Mucosa of stomach (tissue), 1 donor: ENCODE results near the gene C4B.

Experiments
- H3K27me3 ChIP-seq: one replicate; pipeline ENCODE4 v1.7.0; 2013; ENCODE audit warnings: mild to moderate bottlenecking, low read length; ENCODE audit not compliant: control insufficient read depth, insufficient read depth
- H3K36me3 ChIP-seq: one replicate; pipeline ENCODE4 v1.7.0; 2013; ENCODE audit warnings: low read length; ENCODE audit not compliant: control insufficient read depth, insufficient read depth
- H3K4me1 ChIP-seq: one replicate; pipeline ENCODE4 v1.7.0; 2013; ENCODE audit warnings: mild to moderate bottlenecking, low read length; ENCODE audit not compliant: control insufficient read depth, insufficient read depth
- H3K4me3 ChIP-seq: one replicate; pipeline ENCODE4 v1.7.0; 2013; ENCODE audit warnings: low read length
- H3K9ac ChIP-seq: one replicate; pipeline ENCODE4 v1.7.0; 2013; ENCODE audit warnings: mild to moderate bottlenecking, low read length, moderate library complexity
- H3K9me3 ChIP-seq: one replicate; pipeline ENCODE4 v1.7.0; 2013; ENCODE audit warnings: mild to moderate bottlenecking, low read length, moderate library complexity; ENCODE audit not compliant: control insufficient read depth
- donor health status: Pancreatic carcinoma.

The C4B gene

DNA sequence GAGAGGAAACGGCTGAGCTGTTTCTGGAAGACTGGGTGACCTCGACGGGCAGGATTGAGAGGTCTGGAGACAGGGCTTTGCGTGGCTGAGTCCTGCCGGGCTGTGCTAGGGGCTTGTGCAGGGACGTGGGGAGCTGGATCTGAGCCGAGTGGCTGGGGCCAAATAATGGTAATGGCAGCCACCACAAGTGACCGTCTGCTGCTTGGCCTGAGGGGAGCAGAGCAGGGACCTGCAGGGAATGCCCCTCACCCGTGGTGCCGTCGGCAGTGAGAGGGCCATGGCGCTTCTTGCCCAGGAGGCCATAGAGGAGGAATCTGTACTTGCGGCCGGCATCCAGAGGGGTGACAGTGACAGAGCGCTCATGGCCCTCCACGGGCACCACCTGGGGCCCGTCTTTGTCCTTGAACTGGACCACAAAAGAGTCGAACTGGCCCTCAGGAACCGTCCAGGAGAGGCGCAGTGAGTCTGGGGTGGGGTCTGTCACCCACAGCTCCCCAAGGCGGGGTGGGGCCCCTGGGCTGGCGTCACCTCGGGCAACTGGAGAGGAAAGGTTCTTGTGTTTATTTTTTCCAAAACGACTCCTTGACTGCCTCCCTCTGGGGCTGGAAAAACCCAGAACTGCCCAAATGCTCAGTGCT is 55.4 kb downstream of the C4B start:
- H3K4me1 ChIP-seq = no peaks in the 10 kb centered on the region
- H3K9me3 ChIP-seq = no peaks in the 10 kb centered on the region
- H3K9ac ChIP-seq = no peak overlapping the region
- no peak overlapping the region for H3K4me3 ChIP-seq
- no peaks in the 10 kb centered on the region for H3K27me3 ChIP-seq
- H3K36me3 ChIP-seq = no peaks in the 10 kb centered on the region

GRCh38 chr6:32070814-32071543 is 56.4 kb downstream of the C4B start:
- Histone ChIP-seq H3K9me3 (no peaks in the 10 kb centered on the region), H3K4me3 (no peak overlapping the region), H3K36me3 (no peaks in the 10 kb centered on the region), H3K9ac (no peak overlapping the region), H3K27me3 (no peaks in the 10 kb centered on the region), H3K4me1 (no peaks in the 10 kb centered on the region)

DNA sequence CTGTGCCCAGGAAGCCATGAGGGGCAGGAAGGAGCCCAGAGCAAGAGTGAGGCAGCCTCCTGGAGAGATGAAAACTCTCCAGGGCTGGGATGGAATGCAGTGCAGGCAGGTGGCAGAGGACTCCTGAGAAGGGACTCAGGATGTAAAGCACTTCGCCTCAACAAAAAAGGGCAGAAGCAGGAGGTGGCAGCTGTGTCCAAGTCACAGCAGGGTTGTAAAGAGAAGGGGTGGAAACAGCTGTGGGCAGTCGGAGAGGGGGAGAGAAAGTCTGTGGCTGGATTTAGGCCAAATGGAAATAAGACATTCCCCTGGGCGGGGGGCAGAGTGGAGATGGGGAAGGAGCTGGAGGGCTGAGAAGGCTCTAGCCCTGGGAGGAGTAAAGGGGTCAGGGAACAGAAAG is 58.5 kb downstream of the C4B start:
- Histone ChIP-seq H3K9ac (no peak overlapping the region), H3K4me3 (no peak overlapping the region), H3K36me3 (no peaks in the 10 kb centered on the region)

GRCh38 chr6:32073613-32074012 is 59.0 kb downstream of the C4B start:
- Histone ChIP-seq H3K9ac (no peak overlapping the region), H3K4me3 (no peak overlapping the region), H3K36me3 (no peaks in the 10 kb centered on the region), H3K9me3 (no peaks in the 10 kb centered on the region), H3K4me1 (no peaks in the 10 kb centered on the region), H3K27me3 (no peaks in the 10 kb centered on the region)

More for the DNA sequence above, 58.5 kb downstream of the C4B start:
- no peaks in the 10 kb centered on the region for H3K4me1 ChIP-seq
- H3K9me3 ChIP-seq = no peaks in the 10 kb centered on the region
- H3K27me3 ChIP-seq = no peaks in the 10 kb centered on the region

DNA sequence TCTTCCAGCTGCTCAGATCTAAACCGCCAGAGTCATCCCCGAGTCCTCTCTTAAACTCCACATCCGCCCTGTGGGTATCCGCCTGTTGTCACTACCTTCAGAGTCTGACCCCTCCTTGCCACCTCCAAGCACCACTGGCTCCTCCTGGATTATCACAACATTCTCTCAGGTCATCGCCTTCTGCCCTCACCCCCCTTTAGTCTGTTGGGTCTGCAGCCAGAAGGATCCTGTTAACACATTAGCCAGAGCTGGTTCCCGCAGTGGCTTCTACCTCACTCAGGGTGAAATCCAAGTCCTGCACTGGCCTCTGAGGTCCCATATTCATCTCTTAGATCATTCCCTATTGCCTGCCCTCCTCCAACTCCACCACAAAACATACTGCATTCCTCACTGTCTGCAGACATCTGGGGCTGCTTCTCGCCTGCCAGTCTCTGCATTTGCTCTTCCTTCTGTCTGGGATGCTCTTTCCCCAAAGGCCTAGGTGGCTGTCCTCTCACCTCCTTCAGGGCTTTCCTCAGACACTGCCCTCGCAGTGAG is 60.5 kb downstream of the C4B start:
- Histone ChIP-seq H3K36me3 (no peaks in the 10 kb centered on the region), H3K9ac (no peak overlapping the region), H3K4me1 (no peaks in the 10 kb centered on the region), H3K27me3 (no peaks in the 10 kb centered on the region), H3K9me3 (no peaks in the 10 kb centered on the region), H3K4me3 (no peak overlapping the region)

GRCh38 chr6:32075781-32076180 is 61.2 kb downstream of the C4B start:
- H3K36me3 ChIP-seq = no peaks in the 10 kb centered on the region

DNA sequence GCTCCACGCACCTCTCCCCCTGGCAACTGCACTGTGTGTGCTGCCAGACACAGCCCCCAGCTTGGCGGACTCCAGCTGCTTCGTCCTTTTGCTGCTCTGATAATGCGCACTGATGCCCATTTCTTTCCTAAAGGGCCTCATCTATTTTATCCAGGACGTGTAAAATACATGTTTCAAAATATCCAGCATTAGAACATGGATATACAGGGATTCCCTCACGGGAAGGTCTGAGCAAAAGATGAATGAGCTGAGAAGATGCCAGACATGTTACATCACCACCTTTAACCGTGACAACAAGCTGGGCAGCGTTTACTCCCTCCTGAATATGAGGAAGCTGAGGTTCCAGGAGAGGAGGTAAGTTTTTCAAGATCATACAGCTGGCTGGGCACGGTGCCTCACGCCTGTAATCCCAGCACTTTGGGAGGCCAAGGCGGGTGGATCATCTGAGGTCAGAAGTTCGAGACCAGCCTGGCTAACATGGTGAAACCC is 61.8 kb downstream of the C4B start:
- Histone ChIP-seq H3K4me1 (peaks cover 1% of the 10 kb centered on the region), H3K4me3 (no peak overlapping the region), H3K27me3 (peaks cover 4% of the 10 kb centered on the region), H3K9me3 (no peaks in the 10 kb centered on the region), H3K9ac (no peak overlapping the region), H3K36me3 (no peaks in the 10 kb centered on the region)

More at GRCh38 chr6:32075781-32076180, 61.2 kb downstream of the C4B start:
- Histone ChIP-seq H3K9ac (no peak overlapping the region), H3K9me3 (no peaks in the 10 kb centered on the region), H3K4me1 (no peaks in the 10 kb centered on the region), H3K4me3 (no peak overlapping the region), H3K27me3 (no peaks in the 10 kb centered on the region)

DNA sequence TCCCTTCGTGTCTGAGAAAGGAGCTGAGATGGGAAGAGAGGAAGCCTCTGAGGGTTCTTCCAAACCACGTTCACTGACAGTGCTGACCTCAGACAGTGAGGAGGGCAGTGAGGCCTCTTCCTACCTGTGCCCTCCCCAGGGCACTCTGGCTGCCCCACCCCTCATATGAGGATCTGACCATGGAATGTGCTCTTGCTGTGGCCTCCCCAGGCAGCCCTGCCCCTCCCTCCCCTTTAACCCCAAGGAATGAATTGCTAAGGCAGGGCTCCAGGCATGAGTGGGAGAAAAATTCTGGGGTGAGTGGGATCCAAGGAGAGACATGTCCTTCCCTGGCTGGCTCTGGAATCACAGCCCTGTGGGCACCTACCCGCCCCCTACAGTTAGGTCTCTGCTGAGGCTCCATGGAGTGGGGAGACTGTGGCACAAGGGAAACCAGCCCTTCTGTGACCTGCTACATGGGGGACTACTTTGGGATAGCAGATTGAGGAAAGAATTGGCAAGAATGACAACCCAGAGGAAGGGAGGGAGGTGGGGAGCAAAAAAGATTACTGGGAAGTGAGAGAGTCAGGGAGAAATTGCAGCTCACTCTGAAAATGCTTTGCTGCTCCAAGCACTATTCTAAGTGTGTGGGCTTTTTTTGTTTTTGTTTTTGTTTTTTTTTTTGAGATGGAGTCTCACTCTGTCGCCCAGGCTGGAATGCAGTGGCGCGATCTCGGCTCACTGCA is 65.1 kb downstream of the C4B start:
- H3K4me3 ChIP-seq = no peak overlapping the region
- no peaks in the 10 kb centered on the region for H3K9me3 ChIP-seq
- H3K4me1 ChIP-seq = peaks cover 10% of the 10 kb centered on the region
- H3K9ac ChIP-seq = no peak overlapping the region
- H3K27me3 ChIP-seq = peaks cover 4% of the 10 kb centered on the region
- no peaks in the 10 kb centered on the region for H3K36me3 ChIP-seq

- Histone ChIP-seq H3K4me1 (peaks cover 10% of the 10 kb centered on the region), H3K4me3 (no peak overlapping the region), H3K9ac (no peak overlapping the region), H3K36me3 (no peaks in the 10 kb centered on the region), H3K27me3 (peaks cover 8% of the 10 kb centered on the region), H3K9me3 (no peaks in the 10 kb centered on the region)
Measured at GRCh38 chr6:32081168-32081990, 66.8 kb downstream of the C4B start.

GRCh38 chr6:32082478-32082877 is 67.9 kb downstream of the C4B start:
- Histone ChIP-seq H3K36me3 (no peaks in the 10 kb centered on the region), H3K4me1 (peaks cover 10% of the 10 kb centered on the region), H3K9me3 (no peaks in the 10 kb centered on the region), H3K27me3 (peaks cover 8% of the 10 kb centered on the region), H3K9ac (no peak overlapping the region), H3K4me3 (no peak overlapping the region)

GRCh38 chr6:32082935-32083334 is 68.3 kb downstream of the C4B start:
- Histone ChIP-seq H3K9me3 (no peaks in the 10 kb centered on the region), H3K4me3 (no peak overlapping the region), H3K36me3 (no peaks in the 10 kb centered on the region), H3K9ac (no peak overlapping the region), H3K27me3 (peaks cover 8% of the 10 kb centered on the region), H3K4me1 (peaks cover 10% of the 10 kb centered on the region)
